H1 (cell line): ENCODE measurements around the gene DNAH8. TPM values are rescaled to one million over a fixed set of nuclear protein-coding genes. Genes with fewer than 3 reads are reported as not detected.

Experiments
- CTCF ChIA-PET: fragments of 300-600 bp; sonication (Branson Sonifier 250); formaldehyde crosslinking; loops from one replicate; lab custom pipeline; 2021; ENCODE audit not compliant: partially characterized antibody; lab: Charles Lee
- POLR2A ChIA-PET: fragments of 300-600 bp; sonication (Branson Sonifier 250); formaldehyde crosslinking; loops from one replicate; lab custom pipeline; 2021; ENCODE audit warnings: inconsistent platforms; ENCODE audit not compliant: partially characterized antibody; lab: Charles Lee
- DNase-seq, 2 experiments: peaks; one replicate each; pipeline versions ENCODE4 v3.0.0 to v3.0.0-alpha.2; 2010 to 2022; ENCODE audit warnings: low spot score in 2 of 2, low read depth in 1 of 2, mixed read lengths in 1 of 2
- FAIRE-seq: peaks from 2 replicates; lab custom pipeline; 2011; peaks lifted over from hg19 to GRCh38; lab: Jason Lieb, UNC
- H2AFZ ChIP-seq: 2 replicates; pipeline ENCODE4 v1.8.1; 2012; ENCODE audit warnings: low read length, inconsistent platforms
- H2AK5ac ChIP-seq: 2 replicates; pipeline ENCODE4 v1.6.1; 2013; ENCODE audit warnings: low read depth, low read length
- H2BK120ac ChIP-seq: replicated peaks from 2 replicates; pipeline ENCODE3; 2013; ENCODE audit warnings: low read depth, low read length, inconsistent platforms
- H2BK12ac ChIP-seq: 2 replicates; pipeline ENCODE4 v1.6.1; 2013; ENCODE audit warnings: low read depth, low read length
- H2BK15ac ChIP-seq: 2 replicates; pipeline ENCODE4 v1.6.1; 2013; ENCODE audit warnings: low read length
- H2BK20ac ChIP-seq: 2 replicates; pipeline ENCODE4 v1.6.1; 2013; ENCODE audit warnings: low read length
- H2BK5ac ChIP-seq: 2 replicates; pipeline ENCODE4 v1.6.1; 2013; ENCODE audit warnings: low read depth, low read length
- H3K14ac ChIP-seq: 2 replicates; pipeline ENCODE4 v1.6.1; 2013; ENCODE audit warnings: inconsistent platforms; ENCODE audit not compliant: insufficient read length
- H3K18ac ChIP-seq: 2 replicates; pipeline ENCODE4 v1.6.1; 2013; ENCODE audit warnings: low read length; ENCODE audit errors: extremely low read depth
- H3K23ac ChIP-seq: 2 replicates; pipeline ENCODE4 v1.6.1; 2013; ENCODE audit warnings: inconsistent platforms; ENCODE audit not compliant: insufficient read length
- H3K23me2 ChIP-seq: 2 replicates; pipeline ENCODE4 v1.6.1; 2013; ENCODE audit warnings: low read depth, low read length
- H3K27ac ChIP-seq: 2 replicates; pipeline ENCODE4 v1.6.1; 2011; ENCODE audit warnings: low read depth, low read length, inconsistent platforms
- H3K27me3 ChIP-seq, 4 experiments: replicated peaks in 1 of 4; 1 replicate in 1 of 4; 2 replicates in 3 of 4; pipeline versions ENCODE4 v1.6.1 to v1.8.1; 2011 to 2013; ENCODE audit warnings: low read length in 3 of 4, mild to moderate bottlenecking in 3 of 4, inconsistent platforms in 2 of 4, mixed read lengths in 2 of 4, moderate library complexity in 1 of 4; ENCODE audit not compliant: control insufficient read depth in 3 of 4, insufficient read depth in 3 of 4; ENCODE audit errors: extremely low read depth in 1 of 4
- H3K36me3 ChIP-seq, 4 experiments: 2 replicates each; pipeline versions ENCODE4 v1.6.1 to v1.8.1; 2011 to 2013; ENCODE audit warnings: mild to moderate bottlenecking in 4 of 4, low read length in 3 of 4, moderate library complexity in 2 of 4, control low read depth in 1 of 4, inconsistent platforms in 1 of 4; ENCODE audit not compliant: insufficient read depth in 4 of 4, control insufficient read depth in 2 of 4
- H3K4ac ChIP-seq: replicated peaks from 2 replicates; pipeline ENCODE3; 2013; ENCODE audit warnings: low read length, low read depth, mixed read lengths, inconsistent platforms; ENCODE audit not compliant: insufficient read length
- H3K4me1 ChIP-seq, 4 experiments: replicated peaks in 1 of 4; 1 replicate in 1 of 4; 2 replicates in 3 of 4; pipeline versions ENCODE4 v1.6.1 to v1.8.1; 2011 to 2013; ENCODE audit warnings: low read length in 3 of 4, inconsistent platforms in 2 of 4, mixed read lengths in 1 of 4; ENCODE audit not compliant: insufficient read depth in 4 of 4, control insufficient read depth in 3 of 4
- H3K4me2 ChIP-seq, 2 experiments: 2 replicates each; pipeline versions ENCODE4 v1.6.1 to v1.8.1; 2011 to 2013; ENCODE audit warnings: low read depth in 2 of 2, low read length in 2 of 2, control low read depth in 1 of 2, inconsistent platforms in 1 of 2, mild to moderate bottlenecking in 1 of 2; ENCODE audit not compliant: insufficient read depth in 1 of 2
- H3K4me3 ChIP-seq, 4 experiments: fragments of 200-600, 300-600 bp in 1 of 4; sonication (generic), shearing (Covaris generic), sonication (Bioruptor Twin) in 1 of 4; 2 replicates each; pipeline versions ENCODE4 v1.5.1 to v1.8.1; 2011 to 2016; ENCODE audit warnings: low read length in 4 of 4, low read depth in 3 of 4, control low read depth in 2 of 4, inconsistent platforms in 2 of 4, mild to moderate bottlenecking in 2 of 4, mixed read lengths in 1 of 4, moderate library complexity in 1 of 4; ENCODE audit not compliant: insufficient read depth in 2 of 4; ENCODE audit errors: extremely low read depth in 1 of 4
- H3K56ac ChIP-seq: replicated peaks from 2 replicates; pipeline ENCODE3; 2013; ENCODE audit warnings: low read depth, mild to moderate bottlenecking, mixed read lengths, low read length, inconsistent platforms; ENCODE audit not compliant: insufficient read length
- H3K79me1 ChIP-seq: 2 replicates; pipeline ENCODE4 v1.6.1; 2013; ENCODE audit warnings: low read depth, low read length, control low read depth
- H3K79me2 ChIP-seq, 2 experiments: 2 replicates each; pipeline versions ENCODE4 v1.6.1 to v1.8.1; 2012 to 2013; ENCODE audit warnings: low read length in 2 of 2, mild to moderate bottlenecking in 2 of 2, inconsistent platforms in 1 of 2; ENCODE audit not compliant: insufficient read depth in 2 of 2, control insufficient read depth in 1 of 2
- H3K9ac ChIP-seq, 4 experiments: replicated peaks in 1 of 4; 1 replicate in 1 of 4; 2 replicates in 3 of 4; pipeline versions ENCODE4 v1.6.1 to v1.8.1; 2011 to 2013; ENCODE audit warnings: low read depth in 3 of 4, low read length in 3 of 4, control low read depth in 2 of 4, mild to moderate bottlenecking in 2 of 4, moderate library complexity in 2 of 4, inconsistent platforms in 1 of 4; ENCODE audit errors: extremely low read depth in 1 of 4
- H3K9me3 ChIP-seq, 2 experiments: 2 replicates each; pipeline versions ENCODE4 v1.6.1 to v1.8.1; 2012 to 2013; ENCODE audit warnings: mild to moderate bottlenecking in 2 of 2, moderate library complexity in 2 of 2, control low read depth in 1 of 2, inconsistent platforms in 1 of 2, low read depth in 1 of 2, low read length in 1 of 2, mixed read lengths in 1 of 2; ENCODE audit not compliant: insufficient read depth in 2 of 2
- H4K20me1 ChIP-seq, 2 experiments: replicated peaks in 1 of 2; 2 replicates each; pipeline versions ENCODE3 to v1.8.1; 2011 to 2013; ENCODE audit warnings: inconsistent platforms in 2 of 2, low read length in 2 of 2, mild to moderate bottlenecking in 1 of 2; ENCODE audit not compliant: insufficient read depth in 2 of 2, control insufficient read depth in 1 of 2
- H4K5ac ChIP-seq: 2 replicates; pipeline ENCODE4 v1.6.1; 2013; ENCODE audit warnings: low read length, low read depth, mixed read lengths, inconsistent platforms; ENCODE audit not compliant: insufficient read length
- H4K8ac ChIP-seq: 2 replicates; pipeline ENCODE4 v1.8.0; 2013; ENCODE audit warnings: mild to moderate bottlenecking, moderate library complexity, low read length, inconsistent platforms; ENCODE audit not compliant: insufficient read depth; ENCODE audit errors: extremely low read depth
- H4K91ac ChIP-seq: replicated peaks from 2 replicates; pipeline ENCODE3; 2013; ENCODE audit warnings: low read length, mixed read lengths, inconsistent platforms; ENCODE audit not compliant: insufficient read length
- CEBPB ChIP-seq: IDR thresholded peaks from 2 replicates; pipeline ENCODE4 v1.6.1; 2012; ENCODE audit warnings: low read depth, low read length
- CHD2 ChIP-seq: IDR thresholded peaks from 2 replicates; pipeline ENCODE4 v1.6.1; 2012; ENCODE audit warnings: low read length, improper control_type of control experiment
- EZH2 ChIP-seq: fragments of 200-600 bp; sonication (generic); IDR thresholded peaks from 2 replicates; pipeline ENCODE4 v1.7.1; 2012; ENCODE audit warnings: low read depth, mild to moderate bottlenecking, moderate library complexity, low read length, inconsistent platforms; ENCODE audit not compliant: severe bottlenecking
- HDAC6 ChIP-seq: IDR thresholded peaks from one replicate; pipeline ENCODE4 v1.7.1; 2012; ENCODE audit warnings: low read depth, mild to moderate bottlenecking, inconsistent platforms, low read length, moderate library complexity
- WGBS, 2 experiments: shearing (Covaris generic) in 1 of 2; methylation state at CpG; one replicate each; pipeline versions ENCODE4 v1.1.6 to v1.1.7; 2013 to 2015; ENCODE audit warnings: low lambda C conversion rate in 2 of 2, mixed read lengths in 2 of 2, inconsistent platforms in 1 of 2, low coverage in 1 of 2, missing lambda C conversion rate in 1 of 2; ENCODE audit not compliant: insufficient replicate concordance in 2 of 2, insufficient coverage in 1 of 2, insufficient read length in 1 of 2; ENCODE audit errors: extremely low coverage in 1 of 2, missing lambda C conversion rate in 1 of 2; 5-methylcytosine and 5-hydroxymethylcytosine counted together
- polyA plus RNA-seq, 7 experiments: library from polyadenylated mRNA; depleted of rRNA in 3 of 7; stranded (reverse) in 5 of 7; unstranded in 2 of 7; fragments of >200 nt in 5 of 7; fragments of 200-250 nt in 2 of 7; gene quantifications; 1 replicate in 5 of 7; 2 replicates in 1 of 7; 4 replicates in 1 of 7; pipeline versions ENCODE4 v1.2.1 to v1.2.3, GENCODE V29; 2011 to 2013; ENCODE audit warnings: missing spikeins in 2 of 7, mixed read lengths in 2 of 7
- total RNA-seq: library from RNA; stranded (reverse); fragmentation: NEBNext Ultra II Directional; extraction: Animal tissue kit (Norgen Biotek cat#: 25700); gene quantifications from 2 replicates; pipeline ENCODE4 v1.2.1, GENCODE V29; 2021

The DNAH8 gene
- total and polyA plus RNA-seq, 2 of the 8 experiments (the other 6 are each of a cell fraction or from before 2014, with no cell fraction given) = under 0.01 TPM; not detected in 1

GRCh38 chr6:38805127-38805655 lies 90.1 kb downstream of the DNAH8 start:
- H2AFZ ChIP-seq = no peak overlapping the region
- no peak overlapping the region for H2BK12ac ChIP-seq
- H2BK15ac ChIP-seq = no peak overlapping the region
- no peaks in the 10 kb centered on the region for H3K79me1 ChIP-seq
- no peak overlapping the region for H3K56ac ChIP-seq
- H3K27me3 ChIP-seq = no peaks in the 10 kb centered on the region
- H4K5ac ChIP-seq = no peak overlapping the region
- H3K27ac ChIP-seq = no peak overlapping the region
- no peaks in the 10 kb centered on the region for H3K79me2 ChIP-seq
- H4K8ac ChIP-seq = no peak overlapping the region
- no peaks in the 10 kb centered on the region for H3K23me2 ChIP-seq
- H3K4me3 ChIP-seq = no peak overlapping the region
- FAIRE-seq (no peak), DNase-seq (no peak)
- TF ChIP-seq EZH2 (no peak), CEBPB (no peak), HDAC6 (no peak), CHD2 (no peak)
- H3K23ac ChIP-seq = no peak overlapping the region
- H3K14ac ChIP-seq = no peak overlapping the region
- H3K9ac ChIP-seq = no peak overlapping the region
- H4K91ac ChIP-seq = no peak overlapping the region
- ChIA-PET CTCF (interaction anchor here (1.3 to 1.6 kb wide), 2 partner anchors 67 kb away, joined by 5 read pairs; no protein-coding TSS in a partner anchor), POLR2A (no interaction called here)
- no peaks in the 10 kb centered on the region for H3K9me3 ChIP-seq
- no peak overlapping the region for H2BK5ac ChIP-seq
- no peaks in the 10 kb centered on the region for H3K36me3 ChIP-seq
- H3K4me1 ChIP-seq = peaks cover 0 to 2% (median 0%) of the 10 kb centered on the region in 4 experiments; a peak in 1 of 7 replicates
- H3K4ac ChIP-seq = no peak overlapping the region
- no peak overlapping the region for H2AK5ac ChIP-seq
- peaks cover 0 to 1% of the 10 kb centered on the region in 2 experiments for H4K20me1 ChIP-seq
- no peak overlapping the region for H2BK120ac ChIP-seq
- H3K4me2 ChIP-seq = no peak overlapping the region
- no peak overlapping the region for H2BK20ac ChIP-seq
- 89% methylated on average over 4 of the region's 4 CpGs; no CpG with 5 or more reads in 1 of the 2 experiments for WGBS, 2 experiments
- no peak overlapping the region for H3K18ac ChIP-seq
